Calu3 (cell line): ENCODE measurements around the gene C9orf43. TPM values are rescaled to one million over a fixed set of nuclear protein-coding genes. Genes with fewer than 3 reads are reported as not detected.
"Not testable (repeated sequence)": the region's sequence is repeated elsewhere in the genome, so short reads cannot be mapped to it uniquely, and the experiment has no call there.

ENCODE experiments used
- BruUV-seq: library from RNA; stranded (reverse); fragments of 400-500 nt; replicated peaks from 2 replicates; lab custom pipeline; 2021; lab: Mats Ljungman, UMichigan
- CTCF ChIA-PET: fragments of 300-600 bp; sonication (Branson Sonifier 250); formaldehyde crosslinking; loops from one replicate; lab custom pipeline; 2022; ENCODE audit warnings: antibody characterized with exemption; lab: Charles Lee
- DNase-seq: peaks from one replicate; pipeline ENCODE4 v3.0.0; 2022
- H3K27ac Mint-ChIP-seq: one replicate; pipeline ENCODE4 v1.8.0; 2022; ENCODE audit warnings: mixed read lengths; ENCODE audit not compliant: unreplicated experiment
- H3K27me3 Mint-ChIP-seq: one replicate; pipeline ENCODE4 v1.8.0; 2022; ENCODE audit warnings: mixed read lengths; ENCODE audit not compliant: unreplicated experiment
- H3K36me3 Mint-ChIP-seq: one replicate; pipeline ENCODE4 v1.8.0; 2022; ENCODE audit warnings: mild to moderate bottlenecking, moderate library complexity, mixed read lengths; ENCODE audit not compliant: insufficient read depth, unreplicated experiment
- H3K4me1 Mint-ChIP-seq: one replicate; pipeline ENCODE4 v1.8.0; 2022; ENCODE audit warnings: mild to moderate bottlenecking, low read depth, mixed read lengths; ENCODE audit not compliant: unreplicated experiment
- H3K4me3 Mint-ChIP-seq: one replicate; pipeline ENCODE4 v1.8.0; 2022; ENCODE audit warnings: mild to moderate bottlenecking, low read depth, moderate library complexity, mixed read lengths; ENCODE audit not compliant: unreplicated experiment
- H3K9me3 Mint-ChIP-seq: one replicate; pipeline ENCODE4 v1.8.0; 2022; ENCODE audit warnings: low read depth, mixed read lengths; ENCODE audit not compliant: unreplicated experiment
- CTCF ChIP-seq: fragments of 200-600 bp; IDR thresholded peaks from one replicate; pipeline ENCODE4 v1.8.0; 2022; ENCODE audit warnings: antibody characterized with exemption; ENCODE audit not compliant: unreplicated experiment
- intact Hi-C: fragments of 100-400 bp; cut with micrococcal nuclease; formaldehyde crosslinking; loops from one replicate; pipeline ENCODE4 v1.10.0; 2022; ENCODE audit not compliant: unreplicated experiment
- total RNA-seq: library from RNA; stranded (reverse); gene quantifications from 2 replicates; pipeline ENCODE4 v1.2.3, GENCODE V29; 2022

The C9orf43 gene
- total RNA-seq, 1 experiment from 2014 or later = 0.33 TPM

DNA sequence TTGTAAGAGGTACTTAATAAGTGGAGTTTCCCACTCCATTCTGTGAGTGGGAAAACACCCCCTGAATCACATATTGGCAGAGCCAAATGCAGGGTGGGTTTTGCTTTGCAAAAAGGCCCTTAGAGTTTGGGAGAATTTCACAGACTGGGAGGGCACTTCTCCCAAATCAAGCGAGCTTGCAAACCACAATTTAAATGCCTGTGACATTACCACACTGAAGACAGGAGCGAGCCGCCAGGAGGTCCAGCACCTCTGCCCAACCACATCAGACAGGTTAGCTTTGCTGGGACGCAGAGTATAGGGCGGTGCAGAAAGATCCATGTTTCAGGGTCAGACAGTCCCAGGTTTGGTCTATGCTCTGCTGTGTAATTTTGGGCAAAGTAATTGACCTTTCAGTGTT is 11.8 kb upstream of the C9orf43 start:
- DNase-seq = no peak
- CTCF ChIA-PET = no interaction called here
- peaks cover 18% of the 10 kb centered on the region for H3K4me1 Mint-ChIP-seq
- no peak for TF ChIP-seq CTCF
- BruUV-seq = TSS peak; percentile 18
- no peaks in the 10 kb centered on the region for H3K9me3 Mint-ChIP-seq
- H3K36me3 Mint-ChIP-seq = peaks cover 15% of the 10 kb centered on the region
- no peaks in the 10 kb centered on the region for H3K27me3 Mint-ChIP-seq
- H3K4me3 Mint-ChIP-seq = no peak overlapping the region
- intact Hi-C loops = no loop called here
- no peak overlapping the region for H3K27ac Mint-ChIP-seq

GRCh38 chr9:113399646-113400200 is 10.8 kb upstream of the C9orf43 start:
- peaks cover 18% of the 10 kb centered on the region for H3K4me1 Mint-ChIP-seq
- no peaks in the 10 kb centered on the region for H3K27me3 Mint-ChIP-seq
- intact Hi-C loops = loop anchor here (2.0 to 5.0 kb wide), 2 partner anchors 17 to 57 kb away; partner anchors contain the start of gene WDR31
- CTCF ChIA-PET = interaction anchor here (2.4 kb wide), 1 partner anchor 11 kb away, joined by 8 read pairs; the partner anchor contains the start of genes C9orf43 and POLE3
- H3K4me3 Mint-ChIP-seq = peak overlapping the region; percentile 90
- no peak for TF ChIP-seq CTCF
- H3K36me3 Mint-ChIP-seq = peaks cover 15% of the 10 kb centered on the region
- no peak for DNase-seq
- no peaks in the 10 kb centered on the region for H3K9me3 Mint-ChIP-seq
- BruUV-seq = no TSS peak
- no peak overlapping the region for H3K27ac Mint-ChIP-seq

DNA sequence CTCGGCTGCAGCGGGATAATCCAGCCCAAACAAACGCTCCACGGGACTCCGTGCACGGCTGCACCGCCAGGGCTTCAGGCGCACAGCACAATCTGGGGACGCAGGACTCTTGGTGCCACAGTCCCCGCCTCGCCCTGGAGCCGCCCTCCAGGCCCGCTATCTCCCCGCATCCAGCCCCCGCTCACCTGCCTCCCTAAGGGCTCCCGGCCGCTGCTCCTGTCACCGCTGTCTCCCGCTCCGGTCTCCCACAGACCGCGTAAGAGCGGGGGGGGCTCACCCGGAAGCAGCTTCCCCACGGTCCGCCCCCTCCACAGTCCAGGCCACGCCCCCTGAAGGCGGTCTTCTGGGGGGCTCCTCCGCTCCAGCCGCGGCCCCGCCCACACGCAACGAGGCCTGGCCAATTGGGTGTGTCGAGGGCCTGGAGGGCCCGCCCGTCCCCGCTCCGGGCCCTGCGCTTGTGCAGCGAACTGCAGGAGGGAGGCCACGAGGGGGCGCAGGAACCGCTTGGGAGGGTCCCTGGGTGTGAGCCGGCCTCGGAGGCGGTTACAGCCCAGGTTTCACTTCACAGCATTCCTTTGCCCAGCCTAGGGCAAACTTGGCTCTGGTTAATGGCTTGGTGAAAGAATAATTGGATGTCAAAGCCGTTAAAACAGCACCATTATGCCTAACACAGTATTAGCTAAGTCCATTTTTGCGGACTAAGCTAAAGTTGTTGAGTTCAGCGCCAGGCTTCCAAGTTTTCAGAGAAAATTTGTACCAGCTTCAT is 9.3 kb upstream of the C9orf43 start, which contains the start of gene ALAD:
TSS of gene ALAD (minus strand) at position 258 of the 766 bp plus-strand sequence. CDS start 7,725 bp downstream, outside the sequence.
- H3K9me3 Mint-ChIP-seq = no peaks in the 10 kb centered on the region
- DNase-seq = peak; percentile 98
- H3K36me3 Mint-ChIP-seq = peaks cover 15% of the 10 kb centered on the region
- peak within 1 kb of the TSS; percentile 45 for H3K27ac Mint-ChIP-seq
- intact Hi-C loops = loop anchor here (2.0 to 5.0 kb wide), 2 partner anchors 18 to 59 kb away; partner anchors contain the start of gene WDR31
- peaks cover 18% of the 10 kb centered on the region for H3K4me1 Mint-ChIP-seq
- TF ChIP-seq CTCF = peak; percentile 80
- H3K4me3 Mint-ChIP-seq = peak within 1 kb of the TSS; percentile 90
- no peaks in the 10 kb centered on the region for H3K27me3 Mint-ChIP-seq
- BruUV-seq = no TSS peak
- CTCF ChIA-PET = interaction anchor here (1.0 to 2.4 kb wide), 3 partner anchors 9 to 60 kb away, joined by 3 to 8 read pairs (median 5); partner anchors contain the start of genes C9orf43, HDHD3 and POLE3

DNA sequence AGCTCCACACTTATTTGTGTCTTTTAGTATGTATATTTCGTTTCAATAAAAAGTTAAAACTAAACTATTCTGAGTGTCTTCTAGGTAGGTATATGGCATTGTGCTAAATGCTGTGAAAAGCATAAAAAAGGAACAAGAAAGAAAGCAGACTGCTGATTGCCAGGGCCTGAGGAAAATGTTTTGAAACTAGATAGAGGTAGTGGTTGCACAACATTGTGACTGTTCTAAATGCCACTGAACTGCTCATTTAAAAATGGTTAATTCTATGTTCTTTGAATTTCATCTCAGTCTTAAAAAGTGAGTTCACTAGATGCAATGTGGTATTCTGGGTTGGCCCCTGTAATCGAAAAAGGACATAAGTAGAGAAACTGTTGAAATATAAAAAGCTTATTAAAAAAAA is 6.9 kb upstream of the C9orf43 start:
- intact Hi-C loops = loop anchor here (5.0 kb wide), 1 partner anchor 61 kb away; the partner anchor contains the start of gene WDR31
- Mint-ChIP-seq H3K27me3 (no peaks in the 10 kb centered on the region), H3K4me1 (peaks cover 21% of the 10 kb centered on the region), H3K9me3 (no peaks in the 10 kb centered on the region), H3K36me3 (peaks cover 17% of the 10 kb centered on the region), H3K27ac (no peak overlapping the region), H3K4me3 (no peak overlapping the region)
- no peak for DNase-seq
- CTCF ChIA-PET = interaction anchor here (0.5 to 0.7 kb wide), 2 partner anchors 92 to 264 kb away, joined by 3 to 4 read pairs; no protein-coding TSS in a partner anchor
- no TSS peak for BruUV-seq
- TF ChIP-seq CTCF = no peak

- H3K27ac Mint-ChIP-seq, intact Hi-C loops, DNase-seq, BruUV-seq, H3K27me3 Mint-ChIP-seq, H3K9me3 Mint-ChIP-seq, H3K4me3 Mint-ChIP-seq: not testable (repeated sequence)
- peaks cover 30% of the 10 kb centered on the region for H3K36me3 Mint-ChIP-seq
- peaks cover 17% of the 10 kb centered on the region for H3K4me1 Mint-ChIP-seq
- CTCF ChIA-PET = interaction anchor here (0.6 kb wide), 1 partner anchor 111 kb away, joined by 4 read pairs; no protein-coding TSS in a partner anchor
These were observed 4.2 kb upstream of the C9orf43 start for GRCh38 chr9:113406353-113406752.
